ENCODE results near the gene PTPN21. TPM values are rescaled to one million over a fixed set of nuclear protein-coding genes. Genes with fewer than 3 reads are reported as not detected.

Gene PTPN21
- total and polyA plus RNA-seq, 2 donors (not counting 3 experiments of a cell fraction or from before 2014, with no cell fraction given), result 9.2 to 16.1 TPM

DNA sequence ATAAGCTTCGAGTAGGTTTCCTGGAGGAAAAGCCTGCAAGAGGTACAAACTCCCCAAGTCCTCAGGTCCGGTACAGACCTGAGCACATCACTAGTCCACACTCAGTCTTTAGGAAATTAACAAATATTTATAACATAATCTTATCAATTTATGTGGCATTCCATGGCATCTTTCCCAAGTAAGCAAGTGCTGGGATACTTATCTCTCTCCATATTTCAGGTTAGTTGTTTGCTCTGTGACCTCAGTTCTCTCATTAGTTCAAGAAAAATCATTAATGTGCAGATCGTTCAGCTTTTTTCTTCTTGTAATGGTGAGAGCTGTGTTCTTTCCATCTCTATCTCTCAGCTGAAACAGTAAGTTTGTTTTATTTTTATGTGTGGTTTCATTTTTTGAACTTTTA, 134.6 kb downstream of the PTPN21 start:
- no peaks in the 10 kb centered on the region for H3K9me3 ChIP-seq (replicated peaks; ENCODE audit: control insufficient read depth, insufficient read depth, low read length)
- no peak for DNase-seq (ENCODE audit: low read depth, low spot score)
- H3K4me2 ChIP-seq (ENCODE audit: insufficient read depth, low read length), result no peak overlapping the region
- H3K4me1 ChIP-seq (ENCODE audit: control insufficient read depth, extremely low read depth, insufficient read depth, low read length), result no peaks in the 10 kb centered on the region
- H3K4me3 ChIP-seq (replicated peaks in 1 of 3; ENCODE audit: insufficient read depth in 1 of 3, low read depth in 1 of 3, low read length in 3 of 3), result no peak overlapping the region
- intact Hi-C loops (cut with micrococcal nuclease), result no loop called here
- H2AFZ ChIP-seq (ENCODE audit: low read depth, low read length), result no peak overlapping the region
- H3K79me2 ChIP-seq (ENCODE audit: control insufficient read depth, insufficient read depth, low read length), result no peaks in the 10 kb centered on the region
- dilution Hi-C loops (cut with MboI; ENCODE audit: extremely low pct_ligation_motif_present, low sequenced_read_pairs), result no loop called here
- no peaks in the 10 kb centered on the region for H3K9me1 ChIP-seq (replicated peaks; ENCODE audit: control insufficient read depth, extremely low read depth, insufficient read depth, low read length)
- CTCF ChIA-PET, result no interaction called here
- POLR2A ChIA-PET, result no interaction called here
- no peak for FAIRE-seq
- H3K9ac ChIP-seq (replicated peaks; ENCODE audit: extremely low read depth, insufficient read depth, low read length), result no peak overlapping the region
- H4K20me1 ChIP-seq (replicated peaks; ENCODE audit: control insufficient read depth, extremely low read depth, insufficient read depth, low read length), result no peaks in the 10 kb centered on the region
- BruUV-seq (replicated peaks), result no TSS peak
- H3K27me3 ChIP-seq (ENCODE audit: control insufficient read depth in 2 of 2, insufficient read depth in 2 of 2, low read length in 2 of 2), result no peaks in the 10 kb centered on the region
- peaks cover 0 to 3% of the 10 kb centered on the region in 2 experiments for H3K36me3 ChIP-seq (ENCODE audit: control insufficient read depth in 2 of 2, extremely low read depth in 1 of 2, insufficient read depth in 2 of 2, low read length in 2 of 2)
- H3K27ac ChIP-seq (ENCODE audit: insufficient read depth, low read depth, low read length), result no peak overlapping the region
- TF ChIP-seq MAX (IDR thresholded peaks at IDR 0.05; ENCODE audit: insufficient read depth, insufficient read length) (no peak), POLR2A (IDR thresholded peaks at IDR 0.05; ENCODE audit: low read depth, low read length) (no peak)

DNA sequence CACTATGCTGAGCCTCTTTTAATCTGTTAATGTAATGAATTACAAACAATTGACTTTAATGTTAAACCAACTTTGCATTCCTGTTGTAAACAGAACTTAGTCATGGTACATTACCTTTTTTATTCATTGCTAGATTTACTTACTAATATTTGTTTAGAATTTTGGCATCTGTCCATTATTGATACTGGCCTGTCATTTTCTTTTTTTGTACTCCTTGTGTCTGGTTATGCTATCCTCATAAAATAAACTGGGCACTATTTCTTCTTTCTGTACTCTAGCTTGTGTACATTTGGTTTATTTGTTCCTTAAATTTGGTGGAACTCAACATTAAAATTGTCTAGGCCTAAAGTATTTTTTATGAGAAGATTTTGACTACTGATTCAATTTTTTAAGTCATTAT, 137.2 kb downstream of the PTPN21 start:
- POLR2A ChIA-PET, result no interaction called here
- no peak for FAIRE-seq
- no peaks in the 10 kb centered on the region for H3K9me3 ChIP-seq (replicated peaks; ENCODE audit: control insufficient read depth, insufficient read depth, low read length)

More for the DNA sequence above, 137.2 kb downstream of the PTPN21 start:
- CTCF ChIA-PET, result no interaction called here
- no peak overlapping the region for H3K27ac ChIP-seq (ENCODE audit: insufficient read depth, low read depth, low read length)
- no peaks in the 10 kb centered on the region for H4K20me1 ChIP-seq (replicated peaks; ENCODE audit: control insufficient read depth, extremely low read depth, insufficient read depth, low read length)
- no peaks in the 10 kb centered on the region for H3K9me1 ChIP-seq (replicated peaks; ENCODE audit: control insufficient read depth, extremely low read depth, insufficient read depth, low read length)
- H3K79me2 ChIP-seq (ENCODE audit: control insufficient read depth, insufficient read depth, low read length), result no peaks in the 10 kb centered on the region
- H3K9ac ChIP-seq (replicated peaks; ENCODE audit: extremely low read depth, insufficient read depth, low read length), result no peak overlapping the region
- H3K4me2 ChIP-seq (ENCODE audit: insufficient read depth, low read length), result no peak overlapping the region
- no peak overlapping the region for H2AFZ ChIP-seq (ENCODE audit: low read depth, low read length)
- dilution Hi-C loops (cut with MboI; ENCODE audit: extremely low pct_ligation_motif_present, low sequenced_read_pairs) (no loop called here), intact Hi-C loops (cut with micrococcal nuclease) (no loop called here)
- no peak for TF ChIP-seq POLR2AphosphoS5 (IDR thresholded peaks at IDR 0.05; ENCODE audit: insufficient read depth, low read depth, low read length)
- no peak for TF ChIP-seq EZH2 (IDR thresholded peaks at IDR 0.05; ENCODE audit: borderline replicate concordance, low read depth, low read length, severe bottlenecking)
- TF ChIP-seq POLR2A (IDR thresholded peaks at IDR 0.05; ENCODE audit: low read depth, low read length), result no peak
- TF ChIP-seq MYC (IDR thresholded peaks at IDR 0.05; ENCODE audit: low read depth, low read length), result no peak
- TF ChIP-seq MAX (IDR thresholded peaks at IDR 0.05; ENCODE audit: insufficient read depth, insufficient read length), result no peak
- no peak for TF ChIP-seq JUN (IDR thresholded peaks at IDR 0.05; ENCODE audit: borderline replicate concordance, insufficient read depth, insufficient read length, low read depth)
- TF ChIP-seq GATA2 (IDR thresholded peaks at IDR 0.05; ENCODE audit: insufficient read depth, insufficient read length, low read depth, low read length), result no peak
- no peak for TF ChIP-seq FOS (IDR thresholded peaks at IDR 0.05; ENCODE audit: borderline replicate concordance, insufficient read depth, low read length)
- TF ChIP-seq CTCF (IDR thresholded peaks at IDR 0.05; ENCODE audit: extremely low read depth in 1 of 2, insufficient read depth in 1 of 2, low read depth in 1 of 2, low read length in 2 of 2), result no peak
- BruUV-seq (replicated peaks), result no TSS peak
- H3K27me3 ChIP-seq (ENCODE audit: control insufficient read depth in 2 of 2, insufficient read depth in 2 of 2, low read length in 2 of 2), result no peaks in the 10 kb centered on the region
- DNase-seq (ENCODE audit: low read depth, low spot score), result no peak
- no peaks in the 10 kb centered on the region for H3K4me1 ChIP-seq (ENCODE audit: control insufficient read depth, extremely low read depth, insufficient read depth, low read length)
- no peak overlapping the region for H3K4me3 ChIP-seq (replicated peaks in 1 of 3; ENCODE audit: insufficient read depth in 1 of 3, low read depth in 1 of 3, low read length in 3 of 3)
- H3K36me3 ChIP-seq (ENCODE audit: control insufficient read depth in 2 of 2, extremely low read depth in 1 of 2, insufficient read depth in 2 of 2, low read length in 2 of 2), result peaks cover 0 to 3% of the 10 kb centered on the region in 2 experiments

All from endothelial cell of umbilical vein (primary cell).